ENCODE measurements around the gene SPRED2.

Gene SPRED2

DNA sequence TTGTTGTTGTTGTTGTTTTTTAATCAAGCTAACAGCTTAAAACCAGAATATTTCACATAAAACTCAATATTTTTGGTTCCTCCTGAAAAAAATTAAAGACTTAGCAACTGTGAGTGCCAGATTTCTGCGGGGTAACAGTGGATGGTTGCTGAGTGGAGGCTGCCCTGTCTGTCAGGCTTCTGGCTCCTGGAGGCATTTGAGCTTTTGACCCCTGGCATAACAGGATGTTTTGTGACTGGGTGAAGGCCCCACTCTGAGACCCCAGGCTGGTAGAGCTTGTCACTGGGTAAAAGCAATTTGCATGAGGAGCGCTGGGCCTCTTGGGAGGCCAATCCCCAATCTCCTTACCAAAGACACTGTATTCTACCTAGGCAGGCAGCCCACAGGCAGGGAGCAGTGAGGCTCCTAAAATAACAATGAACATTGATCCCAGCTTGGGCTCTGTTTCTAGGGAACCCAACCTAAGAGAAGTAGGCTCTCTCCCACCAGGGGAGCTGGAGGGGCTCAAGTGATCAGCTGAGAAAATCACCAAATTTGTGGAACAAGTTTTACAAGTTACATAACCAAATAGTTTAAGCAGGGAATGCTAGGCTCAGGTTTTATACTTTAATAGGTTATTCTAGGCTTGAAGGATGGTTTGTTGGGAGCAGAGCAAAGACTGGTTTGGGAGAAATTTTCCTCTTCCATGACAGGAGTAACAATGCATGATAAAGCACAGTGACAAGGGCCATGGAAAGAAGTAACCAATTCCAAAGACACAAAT is 5.9 kb upstream of the SPRED2 start:
- no peak for DNase-seq

DNA sequence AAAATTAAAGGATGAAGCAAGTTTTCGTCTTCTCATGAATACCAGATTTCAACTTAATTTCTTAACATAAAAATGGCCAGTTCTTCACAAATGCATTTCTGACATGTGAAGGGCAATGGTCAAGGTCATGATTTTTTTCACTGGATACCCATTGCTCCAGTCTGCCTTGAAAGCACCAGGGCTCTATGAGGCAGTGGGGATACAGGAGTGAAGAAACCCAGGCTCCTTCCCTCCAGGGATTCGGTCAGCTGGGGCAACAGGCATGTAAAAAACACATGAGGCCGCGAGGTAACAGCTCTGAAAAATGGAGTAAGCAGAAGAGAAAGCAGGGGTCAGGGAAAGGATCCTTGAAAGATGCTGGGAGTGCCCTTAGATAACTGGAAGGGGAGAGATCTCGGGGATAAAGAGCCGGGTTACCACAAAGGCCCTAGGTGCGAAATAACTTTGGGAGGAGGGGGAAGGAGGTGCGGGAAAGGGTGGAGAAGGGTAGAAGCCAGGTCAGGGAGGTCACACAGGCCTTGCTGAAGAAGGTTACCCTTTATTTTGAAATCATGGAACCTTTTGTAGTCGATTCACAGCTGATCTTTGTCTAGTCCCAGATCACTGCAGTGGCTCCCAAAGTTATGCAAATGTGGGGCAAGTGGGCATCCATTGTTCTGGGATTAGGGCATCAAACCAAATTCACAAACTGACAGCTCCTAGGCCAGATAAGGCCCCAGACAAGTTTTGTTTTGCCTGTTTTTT is 5.2 kb upstream of the SPRED2 start:
- DNase-seq = no peak

DNA sequence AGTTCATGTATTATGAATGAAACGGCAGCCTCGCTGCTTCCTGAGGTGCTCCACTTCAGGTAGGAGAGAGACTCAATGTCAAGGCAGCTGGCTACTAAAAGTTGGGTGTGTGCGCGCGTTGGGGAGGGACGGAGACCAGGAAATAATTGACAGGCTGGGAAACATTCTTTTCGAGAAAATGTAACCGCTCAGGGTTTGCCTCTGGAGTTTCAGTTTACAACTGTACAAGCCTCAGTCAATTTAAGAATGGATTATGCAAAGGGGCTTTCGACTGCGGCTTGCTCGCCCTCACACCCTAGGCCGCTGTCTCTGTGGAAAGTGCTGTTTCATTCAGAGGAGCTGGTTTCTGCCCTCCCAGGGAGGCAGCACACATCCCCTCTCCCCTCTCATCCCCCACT is 4.4 kb upstream of the SPRED2 start:
- peak; percentile 60 for DNase-seq

- peak; percentile 34 for DNase-seq
Observed at GRCh38 chr2:65436169-65436823, 3.9 kb upstream of the SPRED2 start.

- DNase-seq = peak; percentile 64
Observed at GRCh38 chr2:65435625-65436168, 3.3 kb upstream of the SPRED2 start.

DNA sequence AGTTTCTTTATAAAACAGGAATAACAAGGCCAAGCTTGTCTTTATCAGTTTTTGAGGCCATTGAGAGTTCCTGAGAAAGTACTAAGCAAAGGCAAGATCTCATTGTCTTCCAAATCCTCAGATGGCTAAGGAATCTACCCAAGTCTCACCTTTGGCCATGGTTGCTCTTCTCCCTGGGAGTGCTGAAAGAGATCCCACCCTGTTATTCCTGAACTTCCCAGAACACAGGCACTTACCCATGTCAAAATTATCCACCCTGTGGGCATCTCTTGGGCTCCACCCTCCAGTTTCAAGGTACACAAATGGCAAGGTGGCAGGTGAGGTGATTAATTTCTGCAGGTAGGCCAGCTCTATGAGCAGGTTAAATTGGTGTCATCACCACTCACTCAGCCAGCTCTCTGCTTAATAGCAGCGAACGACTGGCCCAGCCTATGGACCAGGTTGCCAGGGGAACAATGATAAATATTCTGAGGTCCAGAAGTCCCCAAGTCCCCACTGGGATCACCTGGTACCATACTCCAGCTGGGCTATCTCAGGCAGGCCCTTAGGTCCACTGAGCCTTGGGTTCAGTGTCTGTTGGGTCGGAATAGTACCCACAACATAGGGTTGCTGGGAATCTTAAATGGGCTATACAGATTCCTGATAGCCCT is 2.3 kb upstream of the SPRED2 start:
- DNase-seq = no peak

DNA sequence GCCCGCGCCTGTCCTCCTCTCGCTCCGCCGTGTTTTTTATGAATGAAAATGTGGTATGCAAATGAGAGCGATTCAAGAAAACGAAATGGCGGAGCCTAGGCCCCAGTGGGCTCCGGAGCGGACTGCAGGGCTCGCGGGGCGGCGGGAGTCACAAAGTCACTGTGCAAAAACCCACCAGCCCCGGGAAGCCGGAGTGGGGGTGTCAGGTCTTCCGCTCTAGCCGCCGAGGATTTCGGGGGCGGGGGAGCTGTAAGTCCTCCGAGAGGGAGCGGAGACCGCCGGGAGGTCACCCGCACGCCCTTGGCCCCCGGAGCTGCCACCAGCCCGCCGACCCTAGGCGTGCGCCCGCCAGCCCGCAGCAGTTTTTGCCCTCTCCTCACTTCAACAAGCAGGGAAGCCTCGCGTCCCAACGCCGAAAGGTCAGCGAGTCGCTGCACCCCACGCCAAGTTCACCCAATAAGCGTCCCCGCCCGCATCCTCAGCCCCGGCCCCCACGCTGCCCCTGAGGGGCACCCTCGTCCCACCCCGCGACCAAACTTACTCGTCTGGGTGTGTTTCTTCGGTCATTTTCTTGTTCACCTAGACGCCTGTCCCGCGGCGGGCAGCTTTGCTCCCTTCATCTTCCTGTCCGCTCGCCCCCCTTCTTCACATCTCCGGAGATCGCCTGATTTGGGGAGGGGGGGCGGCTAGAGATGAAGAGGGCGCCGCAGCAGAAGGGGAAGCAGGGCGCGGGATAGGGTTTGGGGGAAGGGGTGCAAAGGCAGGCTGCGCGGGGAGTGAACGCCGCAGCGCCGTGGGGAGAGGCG is 775 bp downstream of the SPRED2 start:
- peak; percentile 57 for DNase-seq

DNA sequence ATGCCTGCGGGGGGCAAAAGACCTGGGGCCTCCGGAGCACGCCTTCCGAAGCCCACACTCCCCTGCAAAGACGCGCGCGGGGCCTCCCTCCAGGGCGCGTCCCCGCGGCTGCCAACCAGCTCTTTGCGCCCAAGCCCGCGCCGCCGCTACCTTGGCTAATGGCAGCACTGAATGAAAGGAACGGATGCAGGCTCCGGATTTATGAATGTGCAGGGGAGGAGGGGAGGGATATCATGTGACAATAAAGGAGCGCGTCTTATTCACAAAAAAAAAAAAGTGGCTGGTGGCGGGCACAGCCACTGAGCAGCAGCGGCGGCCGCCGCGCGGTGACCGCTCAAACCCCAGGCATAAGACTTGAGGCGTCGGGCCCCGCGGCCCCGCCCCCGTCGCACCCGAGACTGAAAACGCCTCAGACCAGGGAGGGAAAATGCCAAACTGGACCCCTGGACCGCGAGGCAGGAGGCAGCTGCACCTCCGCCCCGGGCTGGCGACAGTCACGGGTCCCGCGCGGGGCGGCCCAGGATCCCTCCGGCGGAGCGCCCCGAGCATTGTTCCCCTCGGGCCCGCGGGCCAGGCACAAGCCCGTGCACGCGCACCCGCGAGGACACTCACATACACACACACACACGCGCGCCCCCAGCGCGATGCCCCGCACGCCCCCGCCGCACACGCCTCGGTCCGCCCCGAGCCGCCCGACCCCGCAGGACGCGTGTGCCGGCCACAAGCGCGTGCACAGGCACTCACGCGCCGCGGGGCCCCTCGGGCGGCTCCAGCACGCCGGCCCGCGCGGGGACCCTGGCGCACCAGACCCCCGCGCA is 1.6 kb downstream of the SPRED2 start:
- peak; percentile 74 for DNase-seq

DNA sequence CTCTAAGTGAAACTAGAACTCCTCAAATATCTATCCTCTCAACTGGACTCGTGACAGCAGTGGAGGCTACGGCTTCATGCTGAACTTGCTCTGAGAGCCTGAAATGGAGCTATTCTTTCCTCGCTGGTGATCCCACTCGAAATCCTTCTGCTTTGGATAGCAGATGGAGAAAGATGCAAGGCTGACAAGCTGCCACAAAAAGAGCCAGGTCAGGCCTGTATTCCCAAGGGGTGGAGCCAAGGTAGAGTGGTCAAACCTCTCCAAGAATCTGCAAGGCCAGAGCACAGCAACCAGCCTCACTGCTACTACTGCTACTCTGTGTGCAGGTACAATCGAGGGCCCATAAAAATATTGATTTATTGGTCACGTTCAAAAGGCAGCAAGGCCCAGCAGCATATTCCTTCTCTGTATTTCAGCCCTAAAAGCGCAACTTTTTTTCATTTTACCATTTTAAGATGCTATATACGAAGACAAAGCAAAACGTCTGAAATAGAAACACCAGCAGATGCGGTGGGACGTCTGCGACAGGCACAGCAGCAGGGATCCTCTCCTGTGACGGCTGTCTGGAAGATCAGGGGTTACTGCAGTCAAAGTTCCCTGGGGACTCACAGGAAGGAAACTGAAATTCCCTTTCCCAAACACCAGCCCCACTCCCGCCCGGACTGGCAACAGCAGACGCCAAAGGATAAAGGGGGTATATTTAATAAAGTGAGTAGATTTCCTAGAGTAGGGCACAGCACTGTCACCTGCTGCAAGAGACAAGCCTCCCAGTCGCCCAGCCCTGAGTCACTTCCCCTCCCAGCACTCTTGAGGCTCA is 2.4 kb downstream of the SPRED2 start:
- no peak for DNase-seq

DNA sequence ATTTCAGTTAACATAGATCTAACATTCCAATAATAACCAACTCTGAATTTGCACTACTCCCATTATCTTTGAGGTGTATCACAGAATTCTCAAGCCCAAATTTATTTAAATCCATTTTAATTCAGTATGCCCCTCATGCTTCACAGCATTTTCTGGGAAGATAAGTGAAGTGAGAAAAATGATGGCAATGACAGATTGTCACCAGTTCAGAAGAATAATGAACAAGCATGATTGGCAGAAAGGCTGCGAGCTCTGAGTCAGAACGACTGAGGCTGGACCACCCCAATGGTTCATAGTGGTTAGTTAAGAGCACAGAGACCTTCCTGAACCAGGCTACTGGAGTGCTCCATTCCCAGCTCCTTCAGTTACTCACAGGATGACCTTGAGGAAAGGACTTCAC is 4.9 kb downstream of the SPRED2 start:
- DNase-seq = no peak

DNA sequence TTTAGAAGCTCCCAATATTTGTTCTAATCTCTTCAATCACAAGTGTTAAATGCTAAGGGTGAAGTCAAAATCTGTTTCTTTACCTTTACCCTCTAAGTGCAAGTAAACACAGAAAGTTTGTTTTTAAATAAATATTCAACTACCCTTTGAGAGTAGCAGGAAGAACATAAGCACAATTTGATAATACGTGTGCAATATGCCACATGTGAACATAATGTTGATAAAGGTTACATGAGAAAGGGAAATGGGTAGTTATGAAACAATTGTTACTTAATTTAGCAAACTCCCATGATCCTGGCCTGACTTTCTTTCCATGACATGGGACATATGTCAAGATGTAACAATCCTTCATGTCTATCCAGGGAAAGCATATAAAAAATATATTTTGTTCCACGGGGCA is 7.1 kb downstream of the SPRED2 start:
- DNase-seq = no peak

DNA sequence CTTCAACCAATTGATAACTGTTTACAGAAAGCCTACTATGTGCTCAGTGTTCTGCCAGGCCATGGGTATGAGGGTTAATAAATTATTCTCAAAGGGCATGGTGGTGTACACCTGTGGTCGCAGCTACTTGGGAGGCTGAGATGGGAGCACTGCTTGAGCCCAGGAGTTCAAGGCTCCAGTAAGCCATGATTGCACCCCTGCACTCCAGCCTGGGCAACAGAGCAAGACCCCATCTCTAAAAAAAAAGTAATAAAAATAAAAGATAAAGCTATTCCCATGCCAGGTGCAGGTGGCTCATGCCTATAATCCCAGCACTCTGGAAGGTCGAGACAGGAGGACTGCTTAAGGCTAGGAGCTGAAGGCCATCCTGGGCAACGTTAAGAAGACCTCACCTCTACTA is 8.0 kb downstream of the SPRED2 start:
- no peak for DNase-seq

DNA sequence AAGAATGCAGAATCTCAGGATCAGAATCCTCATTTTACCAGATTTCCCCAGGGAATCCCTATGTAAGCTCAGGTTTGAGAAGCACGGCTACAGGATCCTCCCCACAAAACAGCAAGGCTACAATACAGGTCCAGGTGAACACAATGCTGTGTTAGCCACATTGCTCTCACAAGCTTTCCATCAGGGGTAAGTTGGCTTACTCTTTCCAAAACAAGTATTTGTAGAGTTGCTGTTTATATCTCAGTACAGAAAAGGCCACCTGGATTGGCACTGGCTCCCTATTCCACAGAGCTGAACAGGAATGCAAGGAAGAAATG is 11.0 kb downstream of the SPRED2 start:
- no peak for DNase-seq

- no peak for DNase-seq
Observed at GRCh38 chr2:65420712-65421431, 11.5 kb downstream of the SPRED2 start.

DNA sequence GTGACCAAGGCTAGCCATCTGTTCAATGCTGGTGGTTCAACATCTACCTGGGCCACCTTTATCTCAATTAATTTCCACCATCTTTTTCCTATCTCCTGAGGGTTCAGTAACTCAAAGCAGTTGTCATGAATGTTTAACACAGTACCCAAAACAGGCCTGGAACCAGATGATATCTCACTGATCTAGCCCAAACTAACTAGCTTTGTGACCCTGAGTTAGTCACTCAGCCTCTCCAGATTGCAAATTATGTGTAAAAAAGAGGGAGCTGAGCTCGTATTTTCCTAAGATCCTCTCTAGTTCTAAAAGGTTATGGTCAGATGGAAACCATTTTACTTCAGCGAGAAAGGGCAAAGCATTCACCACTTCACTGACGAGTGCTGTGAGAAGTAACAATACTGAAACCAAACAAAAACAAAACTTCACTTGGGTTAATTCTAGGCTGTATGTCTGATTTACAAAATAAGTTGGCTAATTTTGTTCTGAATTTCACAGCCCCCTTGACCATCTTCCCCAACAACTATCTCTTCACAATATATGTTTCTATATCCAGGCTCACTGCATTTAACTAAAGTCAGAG is 14.8 kb downstream of the SPRED2 start:
- no peak for DNase-seq

DNA sequence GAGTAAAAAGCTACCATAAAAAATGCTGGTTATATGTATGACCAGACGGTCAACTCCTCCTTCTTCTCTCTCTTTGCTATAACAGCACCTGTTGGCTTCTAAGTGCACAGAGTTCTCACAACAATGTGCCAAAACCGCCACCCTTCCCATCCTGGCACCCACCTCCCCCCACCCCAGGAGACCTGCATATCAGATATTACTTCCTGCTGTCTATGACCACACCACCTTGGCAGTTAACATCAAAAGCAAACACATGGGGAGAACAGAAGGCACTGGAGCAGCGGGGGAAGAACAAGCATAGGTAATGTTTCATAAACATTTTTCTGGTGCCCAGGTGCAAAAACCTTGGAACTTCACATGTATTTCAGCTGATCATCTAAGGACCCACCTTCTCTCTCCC is 15.5 kb downstream of the SPRED2 start:
- no peak for DNase-seq

GRCh38 chr2:65416321-65416720 is 16.1 kb downstream of the SPRED2 start:
- no peak for DNase-seq

DNA sequence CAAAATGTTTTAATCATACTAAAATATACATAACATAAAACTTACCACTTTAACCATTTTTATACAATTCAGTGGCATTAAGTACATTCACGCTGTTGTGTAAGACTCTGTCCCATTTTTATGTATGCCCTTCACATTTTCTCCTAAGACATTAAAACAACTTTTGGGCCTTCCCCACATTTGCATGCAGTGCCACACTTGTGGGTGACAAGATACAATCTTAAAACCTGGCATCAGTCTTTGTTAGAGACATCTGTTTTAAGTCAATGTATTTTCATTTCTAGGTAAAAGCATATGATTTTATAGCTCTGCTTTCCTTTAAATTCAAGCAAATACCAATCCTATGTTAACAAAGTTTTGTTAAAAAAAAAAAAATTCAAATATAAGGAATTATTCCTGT is 17.3 kb downstream of the SPRED2 start:
- no peak for DNase-seq

DNA sequence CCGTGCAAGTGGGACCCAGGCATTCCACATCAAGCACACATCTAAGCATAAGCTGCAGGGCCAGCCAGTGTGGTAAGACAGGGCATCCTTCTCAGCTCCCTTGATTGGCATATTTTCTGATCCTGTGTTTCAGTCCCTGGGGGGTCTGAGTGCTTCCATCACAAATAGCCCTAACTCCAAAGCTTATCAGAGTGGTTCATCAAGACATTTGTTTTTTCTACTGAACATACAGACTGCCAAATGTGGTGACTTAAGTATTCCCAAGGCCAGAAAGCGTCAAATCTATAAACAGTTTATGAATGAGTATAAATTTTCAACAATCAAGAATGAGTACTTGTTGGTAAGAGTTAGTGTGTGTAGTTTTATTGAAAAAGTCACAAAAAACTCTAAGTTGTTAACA is 18.8 kb downstream of the SPRED2 start:
- no peak for DNase-seq

- no peak for DNase-seq
Observed at GRCh38 chr2:65413106-65413505, 19.3 kb downstream of the SPRED2 start.
